ENCODE data around the gene CD55. TPM values are rescaled to one million over a fixed set of nuclear protein-coding genes. Genes with fewer than 3 reads are reported as not detected.

CD55 gene
- total and polyA plus RNA-seq, 5 donors from 2014 or later, result 45.4 to 120 (median 55.5) TPM

DNA sequence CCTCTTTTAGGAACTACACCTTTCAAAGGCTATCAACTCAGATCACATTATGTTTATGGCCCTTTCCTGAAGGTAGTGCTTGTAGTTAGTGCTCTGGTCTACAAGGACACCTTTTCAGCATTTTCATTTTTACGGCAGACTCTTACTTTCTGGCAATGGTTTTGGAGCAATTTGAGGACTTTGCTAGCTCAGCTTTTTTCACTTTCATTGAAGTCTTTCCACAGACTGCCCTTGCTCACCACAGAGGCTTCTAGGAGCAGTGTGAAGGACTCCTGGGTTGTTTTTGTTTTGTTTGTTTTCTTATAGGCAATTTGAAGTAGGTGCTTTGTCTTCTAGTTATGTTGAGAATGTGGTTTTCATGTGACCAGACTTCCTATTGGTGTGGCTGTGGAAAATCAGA is 43.1 kb downstream of the CD55 start:
- H3K9me3 ChIP-seq (ENCODE audit: control insufficient read depth in 2 of 2, low read length in 2 of 2), result no peaks in the 10 kb centered on the region
- H3K4me1 Mint-ChIP-seq, result peaks cover 0 to 2% (median 0%) of the 10 kb centered on the region in 4 donors

DNA sequence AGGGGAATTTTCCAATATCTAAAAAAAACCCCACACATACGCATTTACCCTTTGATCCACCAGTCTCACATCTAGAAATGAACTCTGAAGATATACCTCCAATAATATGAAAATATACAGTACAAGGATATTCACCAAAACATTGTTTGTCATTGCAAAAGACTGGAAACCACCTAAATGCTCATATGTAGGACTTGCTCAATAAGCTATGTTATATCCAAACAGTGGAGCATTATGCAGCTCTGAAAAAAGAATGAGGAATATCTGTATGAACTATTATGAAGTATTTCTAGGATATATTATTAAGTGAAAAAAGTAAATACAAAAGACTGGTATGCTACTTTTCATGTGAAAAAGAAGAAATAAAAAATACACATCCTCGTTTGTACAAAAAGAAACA is 43.6 kb downstream of the CD55 start:
- H3K9me3 ChIP-seq (ENCODE audit: control insufficient read depth in 2 of 2, low read length in 2 of 2), result no peaks in the 10 kb centered on the region
- no peaks in the 10 kb centered on the region for H3K4me1 ChIP-seq (ENCODE audit: control insufficient read depth, insufficient read depth, low read length, poor library complexity, severe bottlenecking)
- no peak overlapping the region for H3K27ac Mint-ChIP-seq
- H3K36me3 ChIP-seq (ENCODE audit: control insufficient read depth, insufficient read depth, low read length), result peaks cover 29% of the 10 kb centered on the region
- no peak overlapping the region for H3K4me3 ChIP-seq (ENCODE audit: low read depth, low read length)
- no peak overlapping the region for H3K27ac ChIP-seq (ENCODE audit: insufficient read depth, low read length, poor library complexity, severe bottlenecking)
- ATAC-seq (ENCODE audit: low read depth in 2 of 2) (no peak), DNase-seq (no peak)
- no peak overlapping the region for H3K4me3 Mint-ChIP-seq
- no peaks in the 10 kb centered on the region for H3K9me3 Mint-ChIP-seq
- peaks cover 17% of the 10 kb centered on the region for H3K36me3 Mint-ChIP-seq
- H3K27me3 ChIP-seq (ENCODE audit: control insufficient read depth, insufficient read depth, low read length), result no peaks in the 10 kb centered on the region
- peaks cover 0 to 2% (median 0%) of the 10 kb centered on the region in 4 donors for H3K4me1 Mint-ChIP-seq
- no peaks in the 10 kb centered on the region for H3K27me3 Mint-ChIP-seq

More for the DNA sequence above, 43.1 kb downstream of the CD55 start:
- Histone ChIP-seq H3K4me1 (ENCODE audit: control insufficient read depth, insufficient read depth, low read length, poor library complexity, severe bottlenecking) (no peaks in the 10 kb centered on the region), H3K27me3 (ENCODE audit: control insufficient read depth, insufficient read depth, low read length) (no peaks in the 10 kb centered on the region), H3K4me3 (ENCODE audit: low read depth, low read length) (no peak overlapping the region), H3K27ac (ENCODE audit: insufficient read depth, low read length, poor library complexity, severe bottlenecking) (no peak overlapping the region), H3K36me3 (ENCODE audit: control insufficient read depth, insufficient read depth, low read length) (peaks cover 32% of the 10 kb centered on the region)
- no peak overlapping the region for H3K4me3 Mint-ChIP-seq
- peaks cover 20% of the 10 kb centered on the region for H3K36me3 Mint-ChIP-seq
- DNase-seq (no peak), ATAC-seq (ENCODE audit: low read depth in 2 of 2) (no peak)
- no peaks in the 10 kb centered on the region for H3K27me3 Mint-ChIP-seq
- H3K27ac Mint-ChIP-seq, result no peak overlapping the region
- H3K9me3 Mint-ChIP-seq, result no peaks in the 10 kb centered on the region

GRCh38 chr1:207366022-207366421 is 44.5 kb downstream of the CD55 start:
- H3K27ac Mint-ChIP-seq, result no peak overlapping the region
- H3K27me3 Mint-ChIP-seq, result no peaks in the 10 kb centered on the region
- DNase-seq, result no peak
- no peak overlapping the region for H3K4me3 ChIP-seq (ENCODE audit: low read depth, low read length)
- peaks cover 24% of the 10 kb centered on the region for H3K36me3 Mint-ChIP-seq
- ATAC-seq (ENCODE audit: low read depth in 2 of 2), result no peak
- no peaks in the 10 kb centered on the region for H3K9me3 Mint-ChIP-seq
- H3K4me1 ChIP-seq (ENCODE audit: control insufficient read depth, insufficient read depth, low read length, poor library complexity, severe bottlenecking), result no peaks in the 10 kb centered on the region
- H3K4me1 Mint-ChIP-seq, result peaks cover 0 to 2% (median 0%) of the 10 kb centered on the region in 4 donors
- H3K27ac ChIP-seq (ENCODE audit: insufficient read depth, low read length, poor library complexity, severe bottlenecking), result no peak overlapping the region
- H3K27me3 ChIP-seq (ENCODE audit: control insufficient read depth, insufficient read depth, low read length), result no peaks in the 10 kb centered on the region
- peaks cover 29% of the 10 kb centered on the region for H3K36me3 ChIP-seq (ENCODE audit: control insufficient read depth, insufficient read depth, low read length)
- H3K9me3 ChIP-seq (ENCODE audit: control insufficient read depth in 2 of 2, low read length in 2 of 2), result no peaks in the 10 kb centered on the region
- no peak overlapping the region for H3K4me3 Mint-ChIP-seq

GRCh38 chr1:207388721-207389120 is 67.2 kb downstream of the CD55 start:
- no peaks in the 10 kb centered on the region for H3K4me1 ChIP-seq (ENCODE audit: control insufficient read depth, insufficient read depth, low read length, poor library complexity, severe bottlenecking)
- Mint-ChIP-seq H3K36me3 (no peaks in the 10 kb centered on the region), H3K27ac (no peak overlapping the region), H3K9me3 (peaks cover 2 to 11% (median 5%) of the 10 kb centered on the region in 7 donors), H3K4me3 (no peak overlapping the region), H3K27me3 (peaks cover 25% of the 10 kb centered on the region), H3K4me1 (no peaks in the 10 kb centered on the region)
- peaks cover 28% of the 10 kb centered on the region for H3K27me3 ChIP-seq (ENCODE audit: control insufficient read depth, insufficient read depth, low read length)
- H3K4me3 ChIP-seq (ENCODE audit: low read depth, low read length), result no peak overlapping the region
- ATAC-seq (ENCODE audit: low read depth in 2 of 2), result no peak
- DNase-seq, result no peak
- no peak overlapping the region for H3K27ac ChIP-seq (ENCODE audit: insufficient read depth, low read length, poor library complexity, severe bottlenecking)
- H3K36me3 ChIP-seq (ENCODE audit: control insufficient read depth, insufficient read depth, low read length), result no peaks in the 10 kb centered on the region
- H3K9me3 ChIP-seq (ENCODE audit: control insufficient read depth in 2 of 2, low read length in 2 of 2), result peaks cover 0 to 11% of the 10 kb centered on the region in 2 experiments

- Histone ChIP-seq H3K4me1 (ENCODE audit: control insufficient read depth, insufficient read depth, low read length, poor library complexity, severe bottlenecking) (no peaks in the 10 kb centered on the region), H3K27ac (ENCODE audit: insufficient read depth, low read length, poor library complexity, severe bottlenecking) (no peak overlapping the region), H3K27me3 (ENCODE audit: control insufficient read depth, insufficient read depth, low read length) (peaks cover 26% of the 10 kb centered on the region), H3K36me3 (ENCODE audit: control insufficient read depth, insufficient read depth, low read length) (no peaks in the 10 kb centered on the region), H3K9me3 (ENCODE audit: control insufficient read depth in 2 of 2, low read length in 2 of 2) (peaks cover 0 to 7% of the 10 kb centered on the region in 2 experiments), H3K4me3 (ENCODE audit: low read depth, low read length) (no peak overlapping the region)
- Mint-ChIP-seq H3K27ac (no peak overlapping the region), H3K4me1 (no peaks in the 10 kb centered on the region), H3K4me3 (no peak overlapping the region), H3K36me3 (no peaks in the 10 kb centered on the region), H3K27me3 (peaks cover 17% of the 10 kb centered on the region), H3K9me3 (peaks cover 0 to 10% (median 3%) of the 10 kb centered on the region in 7 donors)
- ATAC-seq (ENCODE audit: low read depth in 2 of 2) (no peak), DNase-seq (no peak)
Observed at GRCh38 chr1:207389728-207390464, 68.4 kb downstream of the CD55 start.

- H3K4me3 Mint-ChIP-seq, result no peak overlapping the region
- H3K27ac ChIP-seq (ENCODE audit: insufficient read depth, low read length, poor library complexity, severe bottlenecking), result no peak overlapping the region
- peaks cover 0 to 3% (median 0%) of the 10 kb centered on the region in 7 donors for H3K9me3 Mint-ChIP-seq
- peaks cover 13% of the 10 kb centered on the region for H3K27me3 ChIP-seq (ENCODE audit: control insufficient read depth, insufficient read depth, low read length)
- ATAC-seq (ENCODE audit: low read depth in 2 of 2), result no peak
- H3K27me3 Mint-ChIP-seq, result peaks cover 27% of the 10 kb centered on the region
- no peaks in the 10 kb centered on the region for H3K4me1 Mint-ChIP-seq
- H3K36me3 ChIP-seq (ENCODE audit: control insufficient read depth, insufficient read depth, low read length), result no peaks in the 10 kb centered on the region
- DNase-seq, result no peak
- H3K27ac Mint-ChIP-seq, result no peak overlapping the region
- H3K4me3 ChIP-seq (ENCODE audit: low read depth, low read length), result no peak overlapping the region
- no peaks in the 10 kb centered on the region for H3K4me1 ChIP-seq (ENCODE audit: control insufficient read depth, insufficient read depth, low read length, poor library complexity, severe bottlenecking)
- H3K9me3 ChIP-seq (ENCODE audit: control insufficient read depth in 2 of 2, low read length in 2 of 2), result no peaks in the 10 kb centered on the region
- H3K36me3 Mint-ChIP-seq, result no peaks in the 10 kb centered on the region
Observed at GRCh38 chr1:207393610-207394009, 72.1 kb downstream of the CD55 start.

DNA sequence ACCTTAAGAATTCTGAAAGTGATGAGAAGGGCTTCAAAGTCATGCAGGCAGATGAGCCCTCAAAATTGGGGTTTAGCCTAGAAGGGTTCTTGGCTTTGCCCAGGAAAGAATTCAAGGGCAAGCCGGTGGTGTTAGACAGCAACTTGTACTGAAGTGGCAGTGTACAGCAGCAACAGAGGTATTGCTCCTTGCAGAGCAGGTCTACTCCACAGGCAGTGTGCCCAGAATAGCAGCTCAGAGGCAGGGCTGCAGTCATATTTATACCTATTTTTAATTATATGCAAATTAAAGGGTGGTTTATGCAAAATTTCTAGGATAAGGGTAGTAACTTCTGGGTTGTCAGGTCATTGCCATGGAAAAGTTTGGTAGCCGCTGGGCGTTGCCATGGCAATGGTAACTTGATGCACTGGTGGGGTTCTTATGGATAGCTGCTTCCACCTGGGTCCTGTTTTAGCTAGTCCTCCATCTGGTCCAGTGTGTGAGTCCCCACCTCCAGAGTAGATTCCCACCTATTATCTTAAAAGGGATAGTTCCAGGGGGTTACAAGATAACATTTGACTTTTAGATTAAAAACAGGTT is 74.8 kb downstream of the CD55 start:
- H3K27ac Mint-ChIP-seq, result peak overlapping the region in 1 of 3 donors; percentile 4
- no peaks in the 10 kb centered on the region for H3K4me1 Mint-ChIP-seq
- H3K4me3 ChIP-seq (ENCODE audit: low read depth, low read length), result no peak overlapping the region
- H3K9me3 Mint-ChIP-seq, result peaks cover 0 to 3% (median 0%) of the 10 kb centered on the region in 7 donors
- H3K4me1 ChIP-seq (ENCODE audit: control insufficient read depth, insufficient read depth, low read length, poor library complexity, severe bottlenecking), result no peaks in the 10 kb centered on the region
- ATAC-seq (ENCODE audit: low read depth in 2 of 2) (no peak), DNase-seq (no peak)
- H3K9me3 ChIP-seq (ENCODE audit: control insufficient read depth in 2 of 2, low read length in 2 of 2), result no peaks in the 10 kb centered on the region
- H3K27ac ChIP-seq (ENCODE audit: insufficient read depth, low read length, poor library complexity, severe bottlenecking), result no peak overlapping the region
- H3K36me3 ChIP-seq (ENCODE audit: control insufficient read depth, insufficient read depth, low read length), result no peaks in the 10 kb centered on the region
- no peaks in the 10 kb centered on the region for H3K36me3 Mint-ChIP-seq
- no peak overlapping the region for H3K4me3 Mint-ChIP-seq
- H3K27me3 ChIP-seq (ENCODE audit: control insufficient read depth, insufficient read depth, low read length), result peaks cover 12% of the 10 kb centered on the region
- H3K27me3 Mint-ChIP-seq, result peaks cover 30% of the 10 kb centered on the region

- no peak for ATAC-seq (ENCODE audit: low read depth in 2 of 2)
- no peak overlapping the region for H3K27ac Mint-ChIP-seq
- DNase-seq, result no peak
- no peaks in the 10 kb centered on the region for H3K36me3 Mint-ChIP-seq
- peaks cover 0 to 2% (median 0%) of the 10 kb centered on the region in 7 donors for H3K9me3 Mint-ChIP-seq
- no peaks in the 10 kb centered on the region for H3K9me3 ChIP-seq (ENCODE audit: control insufficient read depth in 2 of 2, low read length in 2 of 2)
- H3K27me3 Mint-ChIP-seq, result peaks cover 25% of the 10 kb centered on the region
- H3K36me3 ChIP-seq (ENCODE audit: control insufficient read depth, insufficient read depth, low read length), result no peaks in the 10 kb centered on the region
- H3K4me3 Mint-ChIP-seq, result no peak overlapping the region
- no peak overlapping the region for H3K27ac ChIP-seq (ENCODE audit: insufficient read depth, low read length, poor library complexity, severe bottlenecking)
- H3K27me3 ChIP-seq (ENCODE audit: control insufficient read depth, insufficient read depth, low read length), result peaks cover 5% of the 10 kb centered on the region
- no peaks in the 10 kb centered on the region for H3K4me1 ChIP-seq (ENCODE audit: control insufficient read depth, insufficient read depth, low read length, poor library complexity, severe bottlenecking)
- no peaks in the 10 kb centered on the region for H3K4me1 Mint-ChIP-seq
- no peak overlapping the region for H3K4me3 ChIP-seq (ENCODE audit: low read depth, low read length)
Observed at GRCh38 chr1:207397525-207397926, 76.0 kb downstream of the CD55 start.
